Gastrocnemius medialis (tissue), 4 donors: ENCODE data around the gene NOL4L. TPM values are rescaled to one million over a fixed set of nuclear protein-coding genes. Genes with fewer than 3 reads are reported as not detected.

ENCODE experiments used
- ATAC-seq, 2 donors: fragments of 150-250 bp; one replicate each; pipeline ENCODE4 v1.9.1; 2016
- DNase-seq, 2 donors: peaks; one replicate each; pipeline ENCODE4 v3.0.0-alpha.2; 2019
- H3K27ac ChIP-seq, 4 donors: fragments of 200-600 bp; sonication (generic); 1 replicate in 1 of 4; 2 replicates in 3 of 4; pipeline ENCODE4 v1.5.1; 2016 to 2018; ENCODE audit warnings: mild to moderate bottlenecking in 2 of 4, moderate library complexity in 1 of 4
- H3K27me3 ChIP-seq, 3 donors: fragments of 200-600 bp; sonication (generic) in 2 of 3; 1 replicate in 1 of 3; 2 replicates in 2 of 3; pipeline versions ENCODE4 v1.5.1 to v1.6.0; 2016 to 2019; ENCODE audit warnings: mild to moderate bottlenecking in 1 of 3, moderate library complexity in 1 of 3
- H3K36me3 ChIP-seq, 2 donors: fragments of 200-600 bp; sonication (generic) in 1 of 2; one replicate each; pipeline ENCODE4 v1.5.1; 2017 to 2018
- H3K4me1 ChIP-seq, 2 donors: fragments of 200-600 bp; sonication (generic) in 1 of 2; one replicate each; pipeline ENCODE4 v1.5.1; 2016 to 2017; ENCODE audit warnings: mild to moderate bottlenecking in 2 of 2
- H3K4me3 ChIP-seq, 4 donors: fragments of 200-600 bp; sonication (generic) in 3 of 4; 1 replicate in 1 of 4; 2 replicates in 3 of 4; pipeline ENCODE4 v1.5.1; 2016 to 2019; ENCODE audit warnings: mild to moderate bottlenecking in 2 of 4
- H3K9me3 ChIP-seq, 3 donors: fragments of 200-600 bp; sonication (generic) in 2 of 3; 1 replicate in 1 of 3; 2 replicates in 2 of 3; pipeline ENCODE4 v1.5.1; 2016 to 2019
- CTCF ChIP-seq, 5 experiments: fragments of 450-650 bp in 3 of 5; fragments of 200-600 bp in 2 of 5; sonication (generic) in 2 of 5; IDR thresholded peaks in 4 of 5; conservative IDR thresholded peaks in 1 of 5; 1 replicate in 4 of 5; 2 replicates in 1 of 5; pipeline ENCODE4 v1.5.1; 2016 to 2019; ENCODE audit warnings: antibody characterized with exemption in 5 of 5, mild to moderate bottlenecking in 3 of 5, moderate library complexity in 3 of 5
- POLR2A ChIP-seq, 2 donors: fragments of 450-650 bp; IDR thresholded peaks; one replicate each; pipeline ENCODE4 v1.6.1; 2017; ENCODE audit warnings: antibody characterized with exemption in 2 of 2, mild to moderate bottlenecking in 2 of 2, moderate library complexity in 2 of 2
- in situ Hi-C, 4 donors: fragments of 200-750 bp; cut with MboI; loops; one replicate each; pipeline versions ENCODE4 v1.15.0 to v1.8.0; 2017; ENCODE audit warnings: low sequenced_read_pairs in 4 of 4
- intact Hi-C: fragments of 100-400 bp; cut with DNase I; formaldehyde crosslinking; loops from one replicate; pipeline ENCODE4 v1.15.1; 2023; ENCODE audit warnings: low total_unique reads
- total RNA-seq, 4 donors: library from RNA; depleted of rRNA; stranded (reverse); fragments of >200 nt; gene quantifications; one replicate each; pipeline versions ENCODE4 v1.1.0 to v1.2.3, GENCODE V29; 2016

NOL4L gene
- total RNA-seq, 4 donors from 2014 or later = 1.4 to 1.9 (median 1.7) TPM

GRCh38 chr20:32588040-32588439 lies 2.9 kb upstream of the NOL4L start:
- Histone ChIP-seq H3K27me3 (peaks cover 10 to 16% (median 16%) of the 10 kb centered on the region in 3 donors), H3K27ac (no peak overlapping the region), H3K4me1 (no peaks in the 10 kb centered on the region), H3K4me3 (no peak overlapping the region), H3K9me3 (no peaks in the 10 kb centered on the region), H3K36me3 (no peaks in the 10 kb centered on the region)
- ATAC-seq (no peak), DNase-seq (no peak)
- intact Hi-C loops (no loop called here), in situ Hi-C loops (no loop called here)
- TF ChIP-seq CTCF (IDR thresholded peaks at IDR 0.05 in 4 of 5, conservative IDR thresholded peaks at IDR 0.05 in 1 of 5) (no peak), POLR2A (IDR thresholded peaks at IDR 0.05) (no peak)

GRCh38 chr20:32586291-32586690 lies 1.2 kb upstream of the NOL4L start:
- no peaks in the 10 kb centered on the region for H3K9me3 ChIP-seq
- H3K27ac ChIP-seq = no peak overlapping the region
- no peaks in the 10 kb centered on the region for H3K36me3 ChIP-seq
- in situ Hi-C loops (no loop called here), intact Hi-C loops (no loop called here)
- ATAC-seq (no peak), DNase-seq (no peak)
- no peak overlapping the region for H3K4me3 ChIP-seq
- H3K27me3 ChIP-seq = peaks cover 10 to 20% (median 16%) of the 10 kb centered on the region in 3 donors
- no peak for TF ChIP-seq POLR2A (IDR thresholded peaks at IDR 0.05)
- TF ChIP-seq CTCF (IDR thresholded peaks at IDR 0.05 in 4 of 5, conservative IDR thresholded peaks at IDR 0.05 in 1 of 5) = no peak
- H3K4me1 ChIP-seq = no peaks in the 10 kb centered on the region

DNA sequence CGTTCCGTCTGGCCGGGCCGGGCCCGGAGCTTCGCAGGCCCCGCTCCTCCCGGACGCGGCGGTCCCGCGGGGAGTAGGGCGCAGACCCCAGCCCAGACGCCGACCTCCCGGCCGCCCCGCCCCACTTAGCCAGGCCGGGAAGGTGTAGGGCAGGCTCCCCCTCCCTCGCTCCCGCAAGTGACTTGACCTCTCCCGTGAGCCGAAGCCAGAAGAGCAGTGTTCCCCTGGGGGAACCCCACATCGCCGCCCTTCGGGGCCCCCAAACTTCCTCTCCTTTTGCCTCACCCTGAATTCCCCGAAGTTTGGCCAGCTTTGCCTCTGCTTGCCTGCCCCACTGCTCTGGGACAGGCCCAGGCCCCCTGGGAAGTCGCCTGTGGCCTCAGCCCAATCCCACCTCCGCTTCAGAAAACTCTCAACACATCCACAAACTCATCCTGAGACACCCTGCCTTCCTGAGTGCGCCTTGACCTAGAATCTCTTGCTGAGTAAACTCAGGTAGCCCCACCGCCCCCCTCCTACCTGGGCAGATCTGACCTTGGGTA lies 524 bp upstream of the NOL4L start:
- H3K27ac ChIP-seq = no peak overlapping the region
- intact Hi-C loops = no loop called here

GRCh38 chr20:32583581-32584070 lies 1.5 kb downstream of the NOL4L start:
- in situ Hi-C loops = no loop called here

More for the DNA sequence above, 524 bp upstream of the NOL4L start:
- ATAC-seq (no peak), DNase-seq (no peak)
- in situ Hi-C loops = no loop called here
- no peaks in the 10 kb centered on the region for H3K36me3 ChIP-seq
- no peak overlapping the region for H3K4me3 ChIP-seq
- H3K27me3 ChIP-seq = peaks cover 10 to 20% (median 16%) of the 10 kb centered on the region in 3 donors
- TF ChIP-seq CTCF (IDR thresholded peaks at IDR 0.05 in 4 of 5, conservative IDR thresholded peaks at IDR 0.05 in 1 of 5) = no peak
- TF ChIP-seq POLR2A (IDR thresholded peaks at IDR 0.05) = no peak
- no peaks in the 10 kb centered on the region for H3K9me3 ChIP-seq
- no peaks in the 10 kb centered on the region for H3K4me1 ChIP-seq

More at GRCh38 chr20:32583581-32584070, 1.5 kb downstream of the NOL4L start:
- peaks cover 10 to 17% (median 16%) of the 10 kb centered on the region in 3 donors for H3K27me3 ChIP-seq
- H3K4me3 ChIP-seq = peak overlapping the region; percentile 47 to 61 (median 53)
- ATAC-seq = no peak
- H3K27ac ChIP-seq = no peak overlapping the region
- H3K9me3 ChIP-seq = no peaks in the 10 kb centered on the region
- H3K4me1 ChIP-seq = no peaks in the 10 kb centered on the region
- TF ChIP-seq POLR2A (IDR thresholded peaks at IDR 0.05) = no peak
- no peak for TF ChIP-seq CTCF (IDR thresholded peaks at IDR 0.05 in 4 of 5, conservative IDR thresholded peaks at IDR 0.05 in 1 of 5)
- no peak for DNase-seq
- H3K36me3 ChIP-seq = no peaks in the 10 kb centered on the region
- intact Hi-C loops = no loop called here
